HCT116 (cell line): ENCODE results near the gene RXYLT1. TPM values are rescaled to one million over a fixed set of nuclear protein-coding genes. Genes with fewer than 3 reads are reported as not detected.

Experiments used
- ATAC-seq: fragments of 200-7000 bp; cut with Tn5 transposase; 2 replicates; pipeline ENCODE4 v1.9.1; 2020; ENCODE audit warnings: mild to moderate bottlenecking, moderate library complexity
- BruUV-seq: library from RNA; stranded (reverse); fragments of 400-500 nt; replicated peaks from 2 replicates; lab custom pipeline; 2021; lab: Mats Ljungman, UMichigan
- CTCF ChIA-PET: fragments of 300-600 bp; sonication (Branson Sonifier 250); formaldehyde crosslinking; loops from one replicate; lab custom pipeline; 2021; ENCODE audit warnings: antibody characterized with exemption; lab: Charles Lee
- POLR2A ChIA-PET: fragments of 300-600, 350-600 bp; sonication (Branson Sonifier 250); formaldehyde crosslinking; loops from one replicate; lab custom pipeline; 2021; ENCODE audit warnings: antibody characterized with exemption; lab: Charles Lee
- RAD21 ChIA-PET, 2 experiments: fragments of 300-600 bp; sonication (Branson Sonifier 250); formaldehyde crosslinking; loops; one replicate each; lab custom pipeline; 2023; ENCODE audit warnings: low total read pairs in 2 of 2; ENCODE audit not compliant: uncharacterized antibody in 2 of 2, unreplicated experiment in 2 of 2, low non-redundant PET in 1 of 2; lab: Charles Lee
- DNase-seq: peaks from one replicate; pipeline ENCODE4 v3.0.0-alpha.2; 2010; ENCODE audit warnings: low read depth, low spot score
- H2AFZ ChIP-seq: fragments of 200-600 bp; shearing (Covaris generic), sonication (generic); 2 replicates; pipeline ENCODE4 v1.6.1; 2017; ENCODE audit warnings: low read depth, mixed run types, mixed read lengths, antibody characterized with exemption, low read length; ENCODE audit not compliant: poor library complexity, severe bottlenecking
- H3K27ac ChIP-seq: 2 replicates; pipeline ENCODE4 v1.5.1; 2012; ENCODE audit warnings: low read depth, low read length
- H3K27me3 ChIP-seq: fragments of 200-600 bp; sonication (generic); 2 replicates; pipeline ENCODE4 v1.6.1; 2016; ENCODE audit warnings: mixed run types, low read length, mixed read lengths; ENCODE audit not compliant: insufficient read depth
- H3K36me3 ChIP-seq, 2 experiments: fragments of 200-500 bp in 1 of 2; fragments of 200-600 bp in 1 of 2; sonication (Bioruptor generic) in 1 of 2; sonication (generic) in 1 of 2; 2 replicates each; pipeline versions ENCODE4 v1.5.1 to v1.6.1; 2014 to 2016; ENCODE audit warnings: low read length in 2 of 2, inconsistent platforms in 1 of 2, mixed read lengths in 1 of 2, mixed run types in 1 of 2; ENCODE audit not compliant: insufficient read depth in 2 of 2, control insufficient read depth in 1 of 2
- H3K4me1 ChIP-seq, 2 experiments: fragments of 200-600 bp in 1 of 2; sonication (generic) in 1 of 2; 2 replicates each; pipeline versions ENCODE4 v1.5.1 to v1.6.1; 2012 to 2017; ENCODE audit warnings: low read length in 2 of 2, inconsistent platforms in 1 of 2, mild to moderate bottlenecking in 1 of 2, mixed read lengths in 1 of 2, mixed run types in 1 of 2, moderate library complexity in 1 of 2; ENCODE audit not compliant: insufficient read depth in 2 of 2, control insufficient read depth in 1 of 2
- H3K4me2 ChIP-seq: fragments of 200-600 bp; sonication (generic); 2 replicates; pipeline ENCODE4 v1.6.1; 2017; ENCODE audit warnings: mixed run types, low read length, mixed read lengths
- H3K4me3 ChIP-seq, 2 experiments: fragments of 200-600 bp in 1 of 2; sonication (generic) in 1 of 2; replicated peaks in 1 of 2; 2 replicates each; pipeline ENCODE4 v1.5.1; 2011 to 2016; ENCODE audit warnings: low read length in 2 of 2, control low read depth in 1 of 2, low read depth in 1 of 2, mild to moderate bottlenecking in 1 of 2, mixed read lengths in 1 of 2, mixed run types in 1 of 2
- H3K79me2 ChIP-seq: fragments of 200-600 bp; sonication (generic); 2 replicates; pipeline ENCODE4 v1.6.1; 2017; ENCODE audit warnings: mild to moderate bottlenecking, mixed run types, low read length, moderate library complexity, mixed read lengths; ENCODE audit not compliant: insufficient read depth
- H3K9ac ChIP-seq: fragments of 200-600 bp; sonication (generic); 2 replicates; pipeline ENCODE4 v1.6.1; 2016; ENCODE audit warnings: low read length, mixed read lengths
- H3K9me2 ChIP-seq: fragments of 200-600 bp; sonication (generic), shearing (Covaris generic); 2 replicates; pipeline ENCODE4 v1.6.1; 2017; ENCODE audit warnings: mixed run types, mild to moderate bottlenecking, moderate library complexity; ENCODE audit not compliant: insufficient read depth
- H3K9me3 ChIP-seq, 2 experiments: fragments of 200-500 bp in 1 of 2; fragments of 200-600 bp in 1 of 2; sonication (Bioruptor generic) in 1 of 2; sonication (generic) in 1 of 2; 2 replicates each; pipeline ENCODE4 v1.6.1; 2014 to 2017; ENCODE audit warnings: low read length in 2 of 2, mixed read lengths in 2 of 2, inconsistent platforms in 1 of 2, low read depth in 1 of 2, mild to moderate bottlenecking in 1 of 2, mixed run types in 1 of 2, moderate library complexity in 1 of 2; ENCODE audit not compliant: control insufficient read depth in 1 of 2, insufficient read depth in 1 of 2
- H4K20me1 ChIP-seq: fragments of 200-600 bp; sonication (generic), shearing (Covaris generic); 2 replicates; pipeline ENCODE4 v1.6.1; 2017; ENCODE audit warnings: mixed run types, mild to moderate bottlenecking, moderate library complexity; ENCODE audit not compliant: insufficient read depth
- CBX3 ChIP-seq: IDR thresholded peaks from 2 replicates; pipeline ENCODE4 v1.6.1; 2012; ENCODE audit warnings: low read depth
- CEBPB ChIP-seq: IDR thresholded peaks from 2 replicates; pipeline ENCODE4 v1.6.1; 2012; ENCODE audit warnings: low read depth
- EGR1 ChIP-seq: IDR thresholded peaks from 2 replicates; pipeline ENCODE4 v1.6.1; 2012; ENCODE audit warnings: low read depth
- ELF1 ChIP-seq: IDR thresholded peaks from 2 replicates; pipeline ENCODE4 v1.6.1; 2012; ENCODE audit warnings: low read depth, borderline replicate concordance
- EZH2phosphoT487 ChIP-seq: fragments of 200-600 bp; IDR thresholded peaks from 2 replicates; pipeline ENCODE4 v1.6.1; 2018; ENCODE audit warnings: antibody characterized with exemption, borderline replicate concordance
- FOSL1 ChIP-seq: IDR thresholded peaks from 2 replicates; pipeline ENCODE4 v1.6.1; 2012; ENCODE audit warnings: low read depth
- POLR2A ChIP-seq: IDR thresholded peaks from 2 replicates; pipeline ENCODE4 v1.7.0; 2011; ENCODE audit warnings: borderline replicate concordance; ENCODE audit not compliant: insufficient read depth, insufficient read length; ENCODE audit errors: extremely low read depth
- RAD21 ChIP-seq: IDR thresholded peaks from 2 replicates; pipeline ENCODE4 v1.6.1; 2012; ENCODE audit warnings: low read depth, mild to moderate bottlenecking
- SP1 ChIP-seq: IDR thresholded peaks from 2 replicates; pipeline ENCODE4 v1.6.1; 2012; ENCODE audit warnings: low read depth
- SRF ChIP-seq: IDR thresholded peaks from 2 replicates; pipeline ENCODE4 v1.6.1; 2012; ENCODE audit warnings: low read depth
- TCF7L2 ChIP-seq: IDR thresholded peaks from 2 replicates; pipeline ENCODE4 v1.7.0; 2011; ENCODE audit warnings: borderline replicate concordance, inconsistent platforms; ENCODE audit not compliant: insufficient read depth, insufficient read length; ENCODE audit errors: extremely low read depth
- YY1 ChIP-seq: IDR thresholded peaks from 2 replicates; pipeline ENCODE4 v1.6.1; 2011; ENCODE audit warnings: low read length, low read depth, moderate library complexity, mild to moderate bottlenecking; ENCODE audit not compliant: insufficient replicate concordance; ENCODE audit errors: extremely low read depth
- ZFX ChIP-seq: fragments of 450-650 bp; IDR thresholded peaks from 2 replicates; pipeline ENCODE4 v1.6.1; 2017
- intact Hi-C: fragments of 100-400 bp; cut with micrococcal nuclease; formaldehyde crosslinking; loops from 2 replicates; pipeline ENCODE4 v1.10.0; 2022
- total RNA-seq: library from RNA; stranded (reverse); gene quantifications from one replicate; pipeline ENCODE4 v1.2.1, GENCODE V29; 2021; ENCODE audit not compliant: unreplicated experiment
- TF ChIP-seq, protein P1 (sequence below): IDR thresholded peaks from 2 replicates; pipeline ENCODE4 v1.6.1; 2012
- TF ChIP-seq, protein P2 (sequence below): IDR thresholded peaks from 2 replicates; pipeline ENCODE4 v1.6.1; 2011; ENCODE audit warnings: mild to moderate bottlenecking, low read length, moderate library complexity; ENCODE audit not compliant: insufficient replicate concordance; ENCODE audit errors: extremely low read depth
- TF ChIP-seq, protein P3 (sequence below), 3 experiments: fragments of 200-600 bp in 1 of 3; sonication (generic) in 1 of 3; IDR thresholded peaks in 2 of 3; conservative IDR thresholded peaks in 1 of 3; 2 replicates each; pipeline ENCODE4 v1.5.1; 2012 to 2017; ENCODE audit warnings: low read depth in 2 of 3, low read length in 2 of 3, antibody characterized with exemption in 1 of 3, borderline replicate concordance in 1 of 3, control low read depth in 1 of 3, mild to moderate bottlenecking in 1 of 3, mixed read lengths in 1 of 3, mixed run types in 1 of 3, moderate library complexity in 1 of 3; ENCODE audit not compliant: insufficient read depth in 1 of 3
- TF ChIP-seq, protein P4 (sequence below): IDR thresholded peaks from 2 replicates; pipeline ENCODE4 v1.6.1; 2012

The RXYLT1 gene
- total RNA-seq, 1 experiment from 2014 or later = 23.0 TPM

DNA sequence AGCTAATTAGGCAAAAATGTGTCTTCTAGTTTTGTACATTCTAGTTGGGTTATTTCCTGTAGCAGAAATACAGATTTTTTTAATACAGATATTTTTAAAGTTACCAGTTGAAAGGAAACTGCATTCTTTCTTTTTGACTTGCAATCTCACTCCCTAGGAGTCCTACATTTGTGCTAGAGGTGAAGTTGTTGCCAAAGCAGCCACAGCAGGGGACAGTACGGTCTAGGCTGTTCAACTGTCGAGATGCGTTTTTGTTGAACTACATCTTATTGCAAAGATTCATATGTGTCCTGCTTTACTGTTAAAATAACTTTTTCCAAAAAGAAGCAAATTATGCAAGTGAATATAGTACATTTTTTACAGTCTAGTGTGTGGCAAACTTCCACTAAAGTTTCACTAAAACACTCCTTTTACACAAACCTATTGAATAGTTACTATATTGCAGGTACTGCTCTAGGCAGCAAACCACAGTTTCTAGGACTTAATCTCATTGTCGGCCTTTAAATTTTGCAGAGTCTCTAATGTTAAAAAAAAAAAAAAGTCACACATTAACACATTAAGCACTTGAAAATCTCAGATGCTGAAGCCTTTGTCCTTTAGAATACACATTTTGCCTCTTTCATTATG, 34.5 kb downstream of the RXYLT1 start:
- intact Hi-C loops = no loop called here
- no peaks in the 10 kb centered on the region for H3K79me2 ChIP-seq
- H3K36me3 ChIP-seq = no peaks in the 10 kb centered on the region
- H3K9me2 ChIP-seq = no peaks in the 10 kb centered on the region
- no peaks in the 10 kb centered on the region for H3K9me3 ChIP-seq
- POLR2A ChIA-PET = no interaction called here
- no peaks in the 10 kb centered on the region for H3K27me3 ChIP-seq
- H3K4me2 ChIP-seq = no peak overlapping the region
- DNase-seq (no peak), ATAC-seq (no peak)
- no TSS peak for BruUV-seq
- CTCF ChIA-PET = no interaction called here
- H2AFZ ChIP-seq = no peak overlapping the region
- TF ChIP-seq CBX3 (no peak), YY1 (no peak), FOSL1 (no peak), SP1 (no peak), ELF1 (no peak), SRF (no peak), ZFX (no peak), TCF7L2 (no peak), EZH2phosphoT487 (no peak), POLR2A (no peak), EGR1 (no peak), CEBPB (no peak), RAD21 (no peak)
- TF ChIP-seq, protein P1, sequence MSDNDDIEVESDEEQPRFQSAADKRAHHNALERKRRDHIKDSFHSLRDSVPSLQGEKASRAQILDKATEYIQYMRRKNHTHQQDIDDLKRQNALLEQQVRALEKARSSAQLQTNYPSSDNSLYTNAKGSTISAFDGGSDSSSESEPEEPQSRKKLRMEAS = no peak
- TF ChIP-seq, protein P2, sequence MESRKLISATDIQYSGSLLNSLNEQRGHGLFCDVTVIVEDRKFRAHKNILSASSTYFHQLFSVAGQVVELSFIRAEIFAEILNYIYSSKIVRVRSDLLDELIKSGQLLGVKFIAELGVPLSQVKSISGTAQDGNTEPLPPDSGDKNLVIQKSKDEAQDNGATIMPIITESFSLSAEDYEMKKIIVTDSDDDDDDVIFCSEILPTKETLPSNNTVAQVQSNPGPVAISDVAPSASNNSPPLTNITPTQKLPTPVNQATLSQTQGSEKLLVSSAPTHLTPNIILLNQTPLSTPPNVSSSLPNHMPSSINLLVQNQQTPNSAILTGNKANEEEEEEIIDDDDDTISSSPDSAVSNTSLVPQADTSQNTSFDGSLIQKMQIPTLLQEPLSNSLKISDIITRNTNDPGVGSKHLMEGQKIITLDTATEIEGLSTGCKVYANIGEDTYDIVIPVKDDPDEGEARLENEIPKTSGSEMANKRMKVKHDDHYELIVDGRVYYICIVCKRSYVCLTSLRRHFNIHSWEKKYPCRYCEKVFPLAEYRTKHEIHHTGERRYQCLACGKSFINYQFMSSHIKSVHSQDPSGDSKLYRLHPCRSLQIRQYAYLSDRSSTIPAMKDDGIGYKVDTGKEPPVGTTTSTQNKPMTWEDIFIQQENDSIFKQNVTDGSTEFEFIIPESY = no peak
- TF ChIP-seq, protein P3, sequence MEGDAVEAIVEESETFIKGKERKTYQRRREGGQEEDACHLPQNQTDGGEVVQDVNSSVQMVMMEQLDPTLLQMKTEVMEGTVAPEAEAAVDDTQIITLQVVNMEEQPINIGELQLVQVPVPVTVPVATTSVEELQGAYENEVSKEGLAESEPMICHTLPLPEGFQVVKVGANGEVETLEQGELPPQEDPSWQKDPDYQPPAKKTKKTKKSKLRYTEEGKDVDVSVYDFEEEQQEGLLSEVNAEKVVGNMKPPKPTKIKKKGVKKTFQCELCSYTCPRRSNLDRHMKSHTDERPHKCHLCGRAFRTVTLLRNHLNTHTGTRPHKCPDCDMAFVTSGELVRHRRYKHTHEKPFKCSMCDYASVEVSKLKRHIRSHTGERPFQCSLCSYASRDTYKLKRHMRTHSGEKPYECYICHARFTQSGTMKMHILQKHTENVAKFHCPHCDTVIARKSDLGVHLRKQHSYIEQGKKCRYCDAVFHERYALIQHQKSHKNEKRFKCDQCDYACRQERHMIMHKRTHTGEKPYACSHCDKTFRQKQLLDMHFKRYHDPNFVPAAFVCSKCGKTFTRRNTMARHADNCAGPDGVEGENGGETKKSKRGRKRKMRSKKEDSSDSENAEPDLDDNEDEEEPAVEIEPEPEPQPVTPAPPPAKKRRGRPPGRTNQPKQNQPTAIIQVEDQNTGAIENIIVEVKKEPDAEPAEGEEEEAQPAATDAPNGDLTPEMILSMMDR (IDR thresholded peaks at IDR 0.05 in 2 of 3, conservative IDR thresholded peaks at IDR 0.05 in 1 of 3; ENCODE audit: borderline replicate concordance in 1 of 3, insufficient read depth in 1 of 3, low read depth in 2 of 3, low read length in 2 of 3) = no peak
- TF ChIP-seq, protein P4, sequence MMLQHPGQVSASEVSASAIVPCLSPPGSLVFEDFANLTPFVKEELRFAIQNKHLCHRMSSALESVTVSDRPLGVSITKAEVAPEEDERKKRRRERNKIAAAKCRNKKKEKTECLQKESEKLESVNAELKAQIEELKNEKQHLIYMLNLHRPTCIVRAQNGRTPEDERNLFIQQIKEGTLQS = no peak
- RAD21 ChIA-PET = no interaction called here
- no peak overlapping the region for H3K4me3 ChIP-seq
- H4K20me1 ChIP-seq = no peaks in the 10 kb centered on the region
- H3K9ac ChIP-seq = no peak overlapping the region
- no peaks in the 10 kb centered on the region for H3K4me1 ChIP-seq
- H3K27ac ChIP-seq = no peak overlapping the region
